Mesenteric fat pad (tissue), 1 donor: ENCODE measurements around the gene INPP5D. TPM values are rescaled to one million over a fixed set of nuclear protein-coding genes. Genes with fewer than 3 reads are reported as not detected.

Source experiments
- DNase-seq: peaks from one replicate; pipeline ENCODE4 v3.0.0-alpha.2; 2020; ENCODE audit warnings: low spot score
- total RNA-seq: library from RNA; stranded (reverse); fragmentation: NEBNext Ultra II Directional; extraction: Animal tissue kit (Norgen Biotek cat#: 25700); gene quantifications from one replicate; pipeline ENCODE4 v1.2.1, GENCODE V29; 2021
- donor health status: DM: yes; HTN: yes; CAD: no.

INPP5D gene
- total RNA-seq, 1 donor from 2014 or later = 28.8 TPM

DNA sequence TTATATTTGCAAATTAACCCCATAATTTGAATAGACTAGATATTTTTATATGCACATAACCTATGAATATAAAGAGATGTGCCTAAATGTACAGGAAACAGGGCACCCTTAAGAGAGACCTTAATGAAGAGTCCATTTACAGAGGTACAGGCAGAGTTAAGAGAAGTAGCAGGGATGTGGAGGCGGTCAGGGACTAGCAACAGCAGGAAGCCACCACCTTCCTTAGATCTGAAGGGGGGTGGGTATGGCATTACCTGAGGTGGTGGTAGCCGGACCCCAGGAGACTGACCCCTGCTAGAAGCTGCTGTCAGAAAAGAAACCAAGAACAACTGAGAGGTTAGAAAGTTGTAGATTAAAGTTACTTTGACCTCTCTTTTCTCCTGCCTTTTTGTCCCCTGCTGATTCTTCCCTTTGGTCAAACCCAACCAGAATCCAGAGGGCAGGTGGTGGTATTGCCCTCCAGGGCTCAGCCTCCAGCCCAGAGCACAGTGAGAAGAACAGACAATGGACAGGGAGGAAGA lies 166.4 kb downstream of the INPP5D start:
- peak; percentile 24 for DNase-seq

DNA sequence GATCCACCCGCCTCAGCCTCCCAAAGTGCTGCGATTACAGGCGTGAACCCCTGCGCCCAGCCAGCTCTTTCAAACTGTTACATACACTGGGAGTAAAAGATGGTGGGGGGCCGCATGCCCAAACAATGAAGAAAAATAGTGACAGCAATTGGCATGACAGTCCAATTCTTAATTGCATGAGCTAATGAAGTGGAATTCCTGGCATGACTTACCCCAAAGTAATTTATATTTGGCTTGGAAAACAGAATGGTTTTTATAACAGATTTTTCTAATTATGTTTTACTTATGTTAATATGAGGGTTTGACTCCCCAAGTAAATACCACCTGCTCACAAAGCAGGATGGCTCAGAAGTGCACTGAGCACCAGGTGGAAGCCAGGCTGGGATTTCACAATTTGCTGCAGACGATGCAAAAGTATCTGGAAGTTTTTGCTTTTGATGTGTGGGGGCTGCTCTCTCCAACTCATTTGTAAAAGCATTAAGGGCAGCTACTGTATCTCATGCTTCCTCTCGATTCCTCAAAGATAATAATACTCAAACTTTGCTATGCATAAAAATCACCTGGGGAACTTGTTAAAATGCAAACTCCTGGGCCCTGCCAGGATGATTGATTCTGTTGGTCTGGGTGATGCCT lies 167.3 kb downstream of the INPP5D start:
- peak; percentile 64 for DNase-seq

DNA sequence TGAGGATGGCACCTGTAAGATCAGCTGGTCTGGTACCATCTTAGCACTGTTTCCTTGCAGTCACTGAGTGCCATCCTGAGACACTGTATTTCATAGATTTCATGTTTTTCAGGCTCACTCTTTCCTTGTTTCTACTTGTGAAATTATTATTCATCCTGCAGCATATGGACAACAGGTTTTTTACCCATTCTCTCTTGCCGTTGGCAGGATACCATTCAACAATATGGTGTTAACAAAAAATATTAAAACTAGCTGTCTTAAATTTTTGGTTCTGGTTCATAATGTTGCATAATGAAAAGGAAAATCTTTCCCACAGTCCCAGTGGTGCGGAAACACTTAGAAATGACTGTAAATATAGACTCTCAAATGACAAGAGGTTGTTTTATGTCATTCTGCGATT lies 168.2 kb downstream of the INPP5D start:
- no peak for DNase-seq

DNA sequence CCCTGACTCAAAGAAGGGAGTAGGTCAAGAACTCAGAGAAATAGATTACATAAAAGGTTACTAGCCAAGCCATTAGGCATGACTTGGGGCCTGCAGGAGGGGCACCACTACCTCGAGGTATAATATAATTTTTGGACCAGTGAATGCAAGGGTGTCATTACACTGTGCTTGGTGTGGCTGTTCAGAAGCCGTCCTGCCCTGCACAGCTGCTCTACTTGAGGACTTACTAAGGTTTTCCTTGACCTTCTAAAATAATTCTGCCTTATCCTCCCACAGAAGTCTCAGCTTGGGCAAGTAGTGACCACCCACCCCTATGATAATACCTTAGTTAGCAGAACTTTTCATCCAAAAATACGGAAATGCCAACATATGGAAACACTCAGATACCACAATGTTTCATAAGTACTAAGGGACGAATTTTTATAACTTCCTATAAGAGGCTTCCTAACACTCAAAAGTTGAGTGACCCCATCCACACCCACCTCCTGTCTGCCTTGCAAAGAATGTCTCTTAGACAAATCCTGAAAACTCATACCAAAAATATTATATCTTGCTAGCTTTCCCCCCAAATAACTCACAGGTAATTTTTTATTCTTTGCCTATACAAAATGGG lies 173.6 kb downstream of the INPP5D start:
- no peak for DNase-seq

DNA sequence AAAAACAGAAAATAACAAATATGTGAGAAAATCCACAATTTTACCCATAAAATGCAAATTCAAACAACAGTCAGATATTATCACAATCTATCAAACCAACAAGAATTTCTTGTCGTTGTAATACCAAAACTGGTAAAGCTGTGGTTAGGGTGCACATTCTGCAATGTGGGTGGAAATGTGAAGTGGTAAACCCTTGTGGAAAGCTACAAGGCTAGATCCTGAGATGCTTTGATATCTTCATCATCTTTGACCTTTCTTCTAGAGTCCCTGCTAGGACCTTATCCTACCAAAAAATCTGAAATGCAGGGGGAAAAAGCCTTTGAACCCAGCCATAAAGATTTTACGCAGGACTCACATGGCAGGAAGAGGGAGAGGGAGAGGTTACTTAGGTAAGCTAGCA lies 174.1 kb downstream of the INPP5D start:
- no peak for DNase-seq

DNA sequence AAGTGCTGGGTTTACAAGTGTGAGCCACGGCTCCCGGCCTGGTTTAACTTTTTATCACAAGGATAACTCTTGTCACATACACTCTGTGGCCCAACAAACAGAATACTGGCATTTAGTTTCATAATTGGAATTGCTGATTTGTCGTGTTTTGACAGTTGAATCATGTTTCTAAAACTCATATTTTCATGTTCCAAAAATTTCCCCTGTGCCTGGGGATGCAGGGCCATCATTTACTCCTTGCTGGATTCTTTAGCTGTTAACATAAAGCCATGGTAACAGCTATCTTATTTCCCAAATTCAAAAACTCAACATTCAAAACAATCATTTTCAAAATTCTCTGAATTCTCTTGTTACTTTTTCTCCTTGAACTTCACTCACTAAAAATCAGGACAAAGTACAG lies 174.9 kb downstream of the INPP5D start:
- DNase-seq = no peak

DNA sequence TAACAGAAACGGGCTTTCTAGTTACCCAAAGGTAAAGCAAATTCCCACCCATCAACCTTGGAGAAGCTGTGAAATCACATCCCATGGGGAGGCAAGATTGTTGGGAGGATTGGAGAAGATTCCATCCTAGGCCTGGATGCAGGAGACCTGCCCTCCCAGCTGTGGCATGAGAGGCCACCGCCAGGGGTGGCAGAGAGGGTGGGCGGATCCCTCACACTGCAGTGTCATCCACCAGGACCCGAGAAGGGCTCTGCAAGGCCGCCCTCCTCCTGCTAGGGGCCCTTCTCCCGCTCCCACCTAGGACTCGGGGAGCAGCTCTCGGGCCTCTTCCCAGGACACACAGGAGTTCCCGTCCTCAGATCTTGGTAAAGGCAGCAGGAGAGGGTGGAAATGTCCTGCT lies 175.8 kb downstream of the INPP5D start:
- DNase-seq = no peak

DNA sequence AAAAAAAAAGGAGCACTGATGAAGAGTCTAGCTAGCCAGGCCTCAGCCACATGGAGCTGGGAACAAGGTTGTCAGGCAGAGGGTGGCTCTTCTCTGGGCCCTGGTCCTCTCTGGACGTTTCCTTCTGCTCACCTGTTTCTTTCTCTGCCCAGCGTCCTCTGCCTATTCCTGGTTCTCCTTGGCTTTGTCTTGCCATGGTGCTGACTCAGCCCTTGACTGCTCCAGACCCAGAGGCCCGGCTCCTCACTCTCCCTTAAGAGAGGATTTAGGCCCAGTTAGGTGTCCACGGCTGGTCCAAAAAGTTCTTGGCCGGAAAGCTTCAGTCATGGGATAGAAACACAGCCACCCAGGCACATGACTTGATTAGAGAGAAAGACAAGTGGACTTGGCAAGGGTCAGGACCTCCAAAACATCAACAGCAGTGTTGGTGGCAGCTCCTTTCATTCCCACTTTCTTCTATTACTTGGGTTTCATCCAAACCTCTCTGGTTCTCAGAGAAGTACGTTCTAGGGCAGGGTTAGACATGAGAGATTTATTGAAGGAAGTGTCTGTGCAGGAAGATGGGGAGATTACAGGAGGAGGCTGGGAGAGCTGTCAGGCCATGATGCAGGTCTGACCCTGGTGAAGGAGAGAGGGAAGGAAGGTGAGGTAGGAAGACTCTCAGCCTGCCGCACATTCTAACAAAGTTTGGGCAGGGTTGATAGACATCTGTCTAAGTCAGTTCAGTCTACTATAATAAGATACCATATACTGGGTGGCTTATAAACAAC lies 176.9 kb downstream of the INPP5D start:
- no peak for DNase-seq

DNA sequence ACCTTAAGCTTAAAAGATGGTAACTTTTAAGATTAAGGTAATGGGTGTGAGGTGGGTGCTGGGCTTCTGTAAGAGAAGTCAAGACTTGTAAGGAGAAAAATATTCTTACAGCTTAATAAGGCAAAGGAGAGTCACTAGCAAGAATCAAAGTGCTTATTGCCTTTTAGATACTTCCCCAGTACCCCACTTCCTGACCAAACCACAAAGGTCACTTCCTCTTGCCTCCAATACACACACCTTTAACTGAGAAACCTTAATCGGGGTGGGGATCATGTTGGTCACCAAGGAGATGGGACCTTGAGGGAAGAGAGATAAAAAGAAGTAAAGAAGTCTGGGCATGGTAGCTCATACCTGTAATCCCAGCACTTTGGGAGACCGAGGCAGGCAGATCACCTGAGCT lies 180.8 kb downstream of the INPP5D start:
- DNase-seq = no peak

DNA sequence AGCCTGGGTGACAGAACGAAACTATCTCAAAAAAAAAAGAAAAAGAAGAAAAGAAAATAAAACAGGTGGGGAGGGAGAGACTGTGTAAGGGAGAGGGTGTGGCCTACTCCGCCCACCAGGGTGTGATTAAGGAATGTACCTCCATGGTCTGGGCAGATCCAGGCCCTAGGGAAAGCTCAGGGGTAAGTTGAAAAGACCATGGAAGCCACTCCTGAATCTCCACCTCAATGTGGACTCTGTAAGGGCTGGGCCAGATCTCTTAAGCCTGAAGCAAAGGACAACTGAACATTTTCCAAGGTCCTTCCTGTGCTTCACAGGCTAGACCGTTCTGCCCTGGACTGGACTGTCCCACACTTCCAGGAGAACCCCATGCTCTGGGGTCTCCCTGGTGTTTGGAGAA lies 181.7 kb downstream of the INPP5D start:
- DNase-seq = no peak

DNA sequence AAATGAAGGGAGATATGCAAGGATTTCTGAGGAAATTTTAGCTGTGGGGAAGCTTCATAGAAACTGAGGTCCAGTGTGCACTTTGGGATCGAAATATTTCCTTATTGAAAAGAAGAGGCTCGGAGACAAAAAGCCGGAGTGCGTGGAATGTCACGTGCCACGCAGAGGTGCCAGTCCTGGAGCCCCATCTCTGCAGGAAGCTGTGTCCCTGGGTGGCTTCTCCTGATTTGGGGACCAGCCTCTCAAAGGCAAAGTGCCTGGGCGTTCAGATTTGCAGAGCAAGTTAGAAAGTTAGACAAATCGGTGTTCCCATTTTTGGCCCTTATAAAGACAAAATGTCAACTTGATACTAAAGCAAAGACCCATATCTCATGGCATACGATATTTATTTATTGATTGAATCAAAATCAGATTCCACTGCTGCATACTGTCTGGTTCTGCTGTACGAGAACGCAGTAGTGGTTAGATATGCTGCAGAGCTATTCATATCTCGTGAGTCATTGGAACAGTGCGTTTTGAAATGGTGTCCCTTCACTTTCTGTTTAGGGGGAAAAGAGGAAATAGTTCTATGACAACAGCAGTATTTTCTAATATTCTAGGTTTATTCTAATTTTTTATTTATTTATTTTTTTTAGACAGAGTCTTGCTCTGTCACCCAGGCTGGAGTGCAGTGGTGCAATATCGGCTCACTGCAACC lies 182.2 kb downstream of the INPP5D start:
- DNase-seq = no peak

DNA sequence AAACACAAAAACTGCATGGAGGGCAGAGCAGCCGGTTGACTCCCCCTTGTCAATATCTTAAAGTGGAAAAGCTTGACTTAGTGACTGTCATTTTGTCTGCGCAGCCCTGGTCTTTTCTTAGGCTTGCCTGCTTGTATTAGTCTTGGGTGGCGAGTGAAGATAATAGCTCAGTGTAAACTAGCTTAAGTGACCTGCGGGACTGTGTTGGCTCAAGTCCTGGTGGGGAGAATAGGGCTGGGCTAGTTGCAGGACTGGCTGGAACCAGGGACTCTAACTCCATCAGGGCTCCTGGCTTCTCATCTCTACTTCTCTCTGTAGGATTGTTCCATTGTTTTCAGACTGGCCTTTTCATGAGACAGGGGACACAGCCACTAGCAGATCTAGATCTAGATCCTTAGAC lies 183.2 kb downstream of the INPP5D start:
- no peak for DNase-seq

DNA sequence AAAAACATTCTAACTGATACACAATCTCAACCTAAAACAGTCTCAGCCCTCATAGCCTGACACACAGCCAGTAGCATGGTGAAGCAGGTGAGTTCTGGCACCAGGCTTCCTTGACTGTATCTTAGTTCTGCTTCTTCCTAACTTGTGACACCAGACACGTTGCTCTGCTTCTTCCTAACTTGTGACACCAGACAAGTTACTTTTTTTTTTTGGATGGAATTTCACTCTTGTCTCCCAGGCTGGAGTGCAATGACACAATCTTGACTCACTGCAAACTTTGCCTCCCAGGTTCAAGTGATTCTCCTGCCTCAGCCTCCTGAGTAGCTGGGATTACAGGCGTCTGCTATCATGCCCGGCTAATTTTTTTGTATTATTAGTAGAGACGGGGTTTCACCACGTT lies 184.7 kb downstream of the INPP5D start:
- no peak for DNase-seq

DNA sequence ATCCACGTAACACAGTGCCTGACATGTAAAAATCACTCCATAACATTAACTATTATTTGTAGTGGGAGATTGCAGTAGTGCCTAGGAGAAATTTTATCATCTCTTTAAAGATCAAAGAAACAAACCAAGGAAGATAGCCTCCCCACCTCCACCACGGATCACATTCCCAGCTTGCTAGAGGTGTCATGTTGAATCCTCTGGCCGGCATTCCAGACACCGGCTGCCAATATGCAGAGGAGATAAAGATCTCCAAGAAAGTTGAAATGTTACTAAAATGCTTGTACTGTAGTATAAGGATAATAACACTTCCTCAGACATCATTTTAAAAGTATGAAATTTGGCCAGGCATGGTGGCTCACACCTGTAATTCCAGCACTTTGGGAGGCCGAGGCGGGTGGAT lies 185.3 kb downstream of the INPP5D start:
- no peak for DNase-seq

DNA sequence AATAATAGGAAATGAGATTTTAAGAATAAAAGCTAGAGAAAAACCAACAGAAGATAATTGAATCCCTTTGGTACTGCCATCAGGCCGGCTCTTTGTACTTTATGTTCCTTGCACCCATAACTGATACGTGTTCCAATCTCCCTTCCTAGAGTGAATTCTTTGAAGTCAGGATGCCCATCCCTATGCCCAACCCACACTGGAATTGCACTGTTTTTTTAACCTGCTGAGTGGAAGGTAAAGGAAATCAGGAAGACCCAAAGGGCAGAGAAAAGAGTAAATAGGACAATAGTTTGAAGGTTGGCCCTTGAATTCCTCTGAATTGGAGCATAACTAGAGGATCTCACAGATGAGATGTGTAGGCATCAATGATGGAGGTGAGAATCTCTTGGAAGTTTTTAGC lies 187.0 kb downstream of the INPP5D start:
- no peak for DNase-seq

DNA sequence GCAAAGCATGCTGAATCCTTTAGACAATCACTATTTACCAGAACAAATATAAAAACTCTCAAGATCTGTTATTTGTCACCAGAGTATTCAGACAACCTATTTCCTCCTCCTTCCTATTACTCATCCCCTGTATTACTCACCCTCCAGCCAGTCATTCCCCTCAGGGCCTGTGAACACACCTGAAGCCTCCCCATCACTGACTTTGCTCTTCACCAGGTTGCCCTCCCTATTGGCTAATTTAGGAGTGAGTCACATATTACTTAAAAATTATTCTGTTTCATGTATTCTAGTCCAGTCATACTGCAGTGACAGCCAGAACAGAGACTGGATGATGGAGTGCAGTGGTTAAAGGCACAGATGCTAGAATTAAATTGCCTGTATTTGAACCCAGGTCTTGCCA lies 187.6 kb downstream of the INPP5D start:
- no peak for DNase-seq

DNA sequence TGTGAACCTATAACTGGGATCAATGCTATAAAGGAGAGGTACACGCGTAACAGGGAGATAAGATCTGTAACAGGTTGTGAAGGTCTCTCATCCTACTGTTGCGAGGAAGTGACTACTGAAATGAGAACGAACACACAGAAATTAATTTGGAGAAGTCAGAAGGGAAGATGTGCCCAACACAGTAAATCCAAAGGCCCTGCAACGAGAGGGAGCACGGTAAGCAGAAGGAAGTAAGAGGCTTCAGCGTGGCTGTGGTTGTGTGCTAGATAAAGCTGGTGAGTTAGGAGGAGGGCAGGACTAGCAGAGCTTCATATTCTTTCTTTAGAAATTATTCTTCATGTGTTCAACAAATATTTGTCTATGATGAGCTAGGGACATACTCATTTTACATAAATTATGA lies 188.9 kb downstream of the INPP5D start:
- DNase-seq = no peak

DNA sequence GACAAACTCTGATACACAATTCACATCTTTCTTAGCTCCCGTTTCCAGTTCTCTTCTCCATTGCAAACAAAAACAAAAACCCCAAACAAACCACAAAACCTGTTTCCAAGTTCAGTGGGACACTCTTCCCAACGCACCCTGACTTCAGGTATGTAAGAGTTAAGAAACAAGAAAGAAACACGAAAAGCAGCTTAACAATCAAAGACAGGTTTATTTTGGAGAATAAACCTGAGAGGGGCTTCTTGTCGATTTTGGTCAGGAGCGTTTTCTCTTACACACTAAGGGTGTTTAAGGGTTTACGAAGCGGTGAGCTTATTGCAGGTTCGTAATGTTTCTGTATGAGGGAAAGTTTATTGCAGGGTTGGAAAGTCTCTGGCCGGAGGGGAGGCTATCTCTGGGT lies 190.4 kb downstream of the INPP5D start:
- no peak for DNase-seq

DNA sequence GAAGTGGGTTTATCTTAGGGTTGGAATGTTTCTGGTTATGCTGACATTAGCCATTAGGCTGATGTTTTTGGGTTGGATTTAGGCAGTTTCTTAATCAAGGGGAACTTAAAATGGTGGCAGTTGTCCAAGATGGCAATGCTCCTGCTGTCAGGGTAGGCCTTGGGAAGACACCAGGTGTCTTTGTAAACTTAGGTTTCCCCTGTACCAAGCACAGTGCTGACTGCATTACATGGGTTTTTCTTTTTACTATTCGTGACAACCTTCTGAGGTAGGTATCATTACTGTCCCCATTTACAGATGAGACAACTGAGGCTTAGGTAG lies 190.8 kb downstream of the INPP5D start:
- no peak for DNase-seq

DNA sequence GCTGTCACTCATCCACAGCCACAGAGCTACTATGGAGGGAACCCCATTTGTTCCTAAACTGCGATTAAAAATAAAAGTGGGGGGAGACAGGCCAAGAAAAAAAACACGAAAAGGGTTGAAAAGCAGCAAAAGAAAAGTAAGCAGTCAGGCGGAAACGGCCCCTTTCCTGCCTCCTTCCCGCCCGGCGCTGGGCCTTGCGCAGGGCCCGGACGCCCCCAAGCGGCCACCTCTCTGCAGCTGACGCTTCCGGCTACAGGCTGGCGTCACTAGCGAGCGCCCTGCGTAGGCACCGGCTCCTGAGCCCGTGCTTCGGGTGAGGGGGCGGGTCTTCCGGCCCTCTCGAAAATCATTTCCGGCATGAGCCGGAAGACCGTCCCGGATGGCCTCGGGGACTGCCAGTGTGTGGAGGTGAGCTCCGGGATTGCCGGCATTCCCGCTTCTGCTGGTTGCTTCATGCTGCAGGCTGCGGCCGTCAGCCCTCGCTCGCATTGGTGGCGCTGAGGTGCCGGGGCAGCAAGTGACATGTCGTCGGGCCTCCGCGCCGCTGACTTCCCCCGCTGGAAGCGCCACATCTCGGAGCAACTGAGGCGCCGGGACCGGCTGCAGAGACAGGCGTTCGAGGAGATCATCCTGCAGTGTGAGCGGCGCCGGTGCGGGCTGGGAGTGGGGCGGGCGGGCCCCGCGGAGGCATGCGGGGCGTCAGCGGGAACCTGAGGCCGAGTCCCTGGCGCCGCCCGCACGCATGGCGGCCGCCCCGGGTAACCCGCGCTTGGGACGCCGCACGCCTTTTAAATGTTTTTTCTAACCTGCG lies 191.4 kb downstream of the INPP5D start, which contains the start of gene ATG16L1:
ATG16L1 (plus strand) TSS at position 368 of the 811 bp plus-strand sequence; CDS start at position 523, 155 bp downstream.
- DNase-seq = peak; percentile 98

DNA sequence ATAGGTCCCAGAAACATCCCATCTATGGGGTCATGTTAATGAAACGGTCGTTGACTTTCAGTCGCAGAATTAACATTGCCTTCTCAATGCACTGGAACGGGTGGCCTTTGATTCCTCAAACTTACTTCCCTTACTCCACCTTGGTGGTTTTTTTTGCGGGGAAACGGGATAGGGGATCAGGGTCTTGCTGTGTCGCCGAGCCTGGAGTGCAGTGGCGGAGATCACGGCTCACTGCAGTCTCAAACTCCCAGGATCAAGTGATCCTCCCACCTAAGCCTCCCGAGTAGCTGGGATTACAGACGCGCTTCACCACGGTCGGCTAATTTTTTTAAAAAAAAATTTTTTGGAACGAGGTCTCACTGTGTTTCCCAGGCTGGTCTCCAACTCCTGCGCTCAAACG lies 192.1 kb downstream of the INPP5D start:
- no peak for DNase-seq
